NCI-H2171 (cell line): ENCODE results near the gene ANGPTL2.

Experiments
- DNase-seq: peaks from one replicate; lab custom pipeline; 2025; lab: John Stamatoyannopoulos, UW

Gene ANGPTL2

GRCh38 chr9:127116957-127117356 is 5.5 kb downstream of the ANGPTL2 start:
- DNase-seq = no peak

GRCh38 chr9:127116088-127116726 is 6.2 kb downstream of the ANGPTL2 start:
- DNase-seq = no peak

- no peak for DNase-seq
These were observed 7.8 kb downstream of the ANGPTL2 start for GRCh38 chr9:127114606-127115005.

- DNase-seq = no peak
These were observed 9.1 kb downstream of the ANGPTL2 start for GRCh38 chr9:127113191-127113972.

GRCh38 chr9:127112735-127113161 is 9.7 kb downstream of the ANGPTL2 start:
- DNase-seq = no peak

GRCh38 chr9:127112056-127112455 is 10.4 kb downstream of the ANGPTL2 start:
- no peak for DNase-seq

GRCh38 chr9:127109212-127109711 is 13.2 kb downstream of the ANGPTL2 start:
- DNase-seq = no peak

- DNase-seq = no peak
These were observed 14.2 kb downstream of the ANGPTL2 start for GRCh38 chr9:127107929-127108876.

- DNase-seq = no peak
These were observed 15.1 kb downstream of the ANGPTL2 start for GRCh38 chr9:127107171-127107928.

GRCh38 chr9:127106466-127106855 is 16.0 kb downstream of the ANGPTL2 start:
- DNase-seq = no peak

GRCh38 chr9:127105805-127106465 is 16.5 kb downstream of the ANGPTL2 start:
- no peak for DNase-seq

- peak; percentile 82 for DNase-seq
These were observed 17.7 kb downstream of the ANGPTL2 start for GRCh38 chr9:127104581-127105311.

GRCh38 chr9:127102788-127103187 is 19.6 kb downstream of the ANGPTL2 start:
- no peak for DNase-seq

GRCh38 chr9:127102176-127102575 is 20.3 kb downstream of the ANGPTL2 start:
- no peak for DNase-seq

GRCh38 chr9:127099664-127100063 is 22.8 kb downstream of the ANGPTL2 start:
- no peak for DNase-seq

GRCh38 chr9:127098916-127099553 is 23.4 kb downstream of the ANGPTL2 start:
- no peak for DNase-seq

- DNase-seq = no peak
These were observed 24.8 kb downstream of the ANGPTL2 start for GRCh38 chr9:127097683-127098082.

GRCh38 chr9:127096208-127096607 is 26.2 kb downstream of the ANGPTL2 start:
- no peak for DNase-seq

GRCh38 chr9:127095411-127095810 is 27.0 kb downstream of the ANGPTL2 start:
- no peak for DNase-seq
